HG03457 (cell line): ENCODE measurements around the gene ITGB8.
"Not testable (repeated sequence)": the region's sequence is repeated elsewhere in the genome, so short reads cannot be mapped to it uniquely, and the experiment has no call there.

Source experiments
- ATAC-seq: cut with Tn5 transposase; IDR thresholded peaks from one replicate; pipeline ENCODE4 v1.9.1; 2021; ENCODE audit warnings: moderate number of reproducible peaks; ENCODE audit not compliant: unreplicated experiment

The ITGB8 gene

DNA sequence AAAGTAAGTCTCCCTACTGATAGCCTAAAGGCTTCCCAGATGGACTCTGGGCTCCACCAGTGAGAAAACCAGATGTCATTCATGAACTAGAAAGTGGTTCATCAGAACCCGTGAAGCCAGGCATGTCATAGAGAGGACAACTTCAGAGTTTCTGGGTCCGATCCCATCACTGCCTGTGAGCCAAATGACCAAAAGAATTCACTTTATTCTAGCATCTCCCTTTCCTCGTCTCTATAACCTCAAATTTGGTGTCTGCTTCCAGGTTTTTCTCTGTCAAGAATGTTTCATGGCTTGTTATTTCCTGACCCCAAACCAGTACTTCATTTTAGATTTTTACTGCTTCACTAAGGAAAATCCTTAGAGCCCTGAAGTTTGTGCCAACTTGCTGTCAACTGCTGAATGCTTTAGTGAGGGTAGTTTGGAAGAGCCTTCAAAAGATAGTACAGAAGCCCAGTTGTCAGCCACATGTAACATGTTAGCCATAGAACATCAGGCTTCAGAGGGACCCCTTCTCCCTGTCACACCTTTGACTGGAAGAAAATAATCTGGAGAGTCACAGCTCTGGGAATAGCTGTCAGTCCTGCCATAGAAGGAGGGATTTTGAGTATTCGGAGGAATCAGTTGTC is 34.0 kb downstream of the ITGB8 start:
- ATAC-seq = no peak

DNA sequence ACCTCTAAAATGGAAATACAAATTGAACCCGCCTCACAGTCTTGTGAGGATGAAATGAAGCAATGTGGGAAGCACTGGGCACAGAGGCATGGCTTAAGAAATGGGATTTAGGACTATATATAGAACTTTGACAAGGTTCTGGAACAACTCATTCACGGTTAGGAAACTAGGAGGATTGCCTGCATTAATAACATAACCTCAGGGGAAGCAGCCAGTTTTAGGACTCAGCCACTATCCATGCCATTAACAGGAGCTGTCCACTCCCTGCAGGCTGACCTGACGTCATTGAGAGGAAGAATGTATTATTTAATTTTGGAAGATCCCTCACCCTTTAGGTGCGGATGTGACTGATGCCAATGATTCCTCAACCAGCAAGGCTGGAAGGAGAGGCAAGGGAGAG is 34.8 kb downstream of the ITGB8 start:
- ATAC-seq = no peak

DNA sequence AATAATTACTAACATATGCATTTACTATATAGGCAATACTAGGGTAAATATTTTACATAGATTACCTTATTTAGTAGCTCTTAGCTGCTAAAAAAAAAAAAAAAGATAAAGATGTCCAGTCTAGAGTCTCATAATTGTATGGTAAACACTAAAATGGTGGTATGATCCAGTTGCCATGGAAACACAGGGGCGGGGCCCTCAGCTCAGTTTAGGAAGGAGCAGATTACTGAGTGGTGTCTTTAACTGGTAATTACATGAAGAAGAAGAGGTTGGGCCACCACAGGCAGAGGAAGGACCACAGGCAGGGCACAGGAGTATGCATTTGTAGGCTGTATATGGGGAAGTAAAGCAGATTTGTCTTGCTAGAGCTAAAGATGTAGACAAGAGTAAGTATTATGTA is 43.7 kb downstream of the ITGB8 start:
- ATAC-seq = no peak

DNA sequence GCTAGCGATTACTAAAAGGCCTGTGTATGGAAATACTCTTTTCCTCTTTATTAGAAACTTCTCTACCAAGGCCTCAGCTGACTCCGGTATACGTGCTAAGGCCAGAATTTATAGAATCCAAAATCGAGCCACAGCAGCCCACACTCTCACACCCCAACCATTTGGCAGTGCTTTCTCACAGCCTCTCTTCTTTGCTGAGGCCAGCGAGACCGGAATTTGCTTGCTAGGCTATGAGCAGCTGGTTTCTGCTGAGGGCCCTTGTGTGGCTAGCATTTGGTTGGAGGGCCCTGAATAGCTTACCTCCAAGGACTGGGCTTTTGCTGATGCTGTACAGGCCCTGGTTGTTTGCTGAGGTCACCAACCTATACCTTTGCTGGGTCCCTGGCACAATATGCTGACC is 46.1 kb downstream of the ITGB8 start:
- ATAC-seq = no peak

DNA sequence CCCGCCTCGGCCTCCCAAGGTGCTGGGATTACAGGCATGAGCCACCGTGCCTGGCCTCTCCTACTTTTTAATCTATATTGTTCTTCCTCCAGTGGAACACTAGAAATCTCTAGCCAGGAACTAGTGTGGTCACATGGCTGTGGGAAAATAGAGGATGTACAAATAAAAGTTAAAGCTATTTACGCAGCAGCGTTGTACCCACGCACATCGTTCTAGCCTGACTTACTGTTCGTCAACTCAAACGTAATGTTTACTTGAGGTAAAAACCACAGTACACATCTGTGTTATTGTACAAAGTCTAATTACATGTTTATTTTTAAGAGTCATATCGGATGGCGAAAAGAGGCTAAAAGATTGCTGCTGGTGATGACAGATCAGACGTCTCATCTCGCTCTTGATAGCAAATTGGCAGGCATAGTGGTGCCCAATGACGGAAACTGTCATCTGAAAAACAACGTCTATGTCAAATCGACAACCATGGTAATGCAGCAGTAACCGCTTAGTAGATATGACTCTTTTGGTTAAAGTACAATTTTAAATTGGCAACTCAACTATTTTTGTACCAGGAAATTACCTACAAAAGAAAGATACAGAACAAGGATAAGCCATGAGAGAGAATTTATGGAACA is 50.8 kb downstream of the ITGB8 start:
- ATAC-seq = no peak

DNA sequence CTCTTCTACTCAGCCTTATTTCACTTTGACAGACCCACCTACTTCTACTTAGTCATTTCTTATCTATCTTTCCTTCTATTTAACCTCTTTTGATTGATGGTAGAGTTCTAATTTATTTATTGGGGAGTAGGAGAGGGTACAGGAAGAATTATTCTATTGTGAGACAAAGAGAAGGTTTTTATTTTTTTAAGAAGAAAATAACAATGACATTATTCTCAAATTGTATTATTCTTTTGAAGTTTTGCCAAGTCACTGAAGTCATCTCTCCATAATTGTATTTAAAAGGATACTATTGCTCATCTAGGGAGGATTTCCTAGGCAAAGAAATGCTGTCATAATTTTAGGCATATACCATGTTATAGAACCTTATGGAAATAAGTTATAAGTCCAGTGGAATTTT is 52.7 kb downstream of the ITGB8 start:
- ATAC-seq = no peak

DNA sequence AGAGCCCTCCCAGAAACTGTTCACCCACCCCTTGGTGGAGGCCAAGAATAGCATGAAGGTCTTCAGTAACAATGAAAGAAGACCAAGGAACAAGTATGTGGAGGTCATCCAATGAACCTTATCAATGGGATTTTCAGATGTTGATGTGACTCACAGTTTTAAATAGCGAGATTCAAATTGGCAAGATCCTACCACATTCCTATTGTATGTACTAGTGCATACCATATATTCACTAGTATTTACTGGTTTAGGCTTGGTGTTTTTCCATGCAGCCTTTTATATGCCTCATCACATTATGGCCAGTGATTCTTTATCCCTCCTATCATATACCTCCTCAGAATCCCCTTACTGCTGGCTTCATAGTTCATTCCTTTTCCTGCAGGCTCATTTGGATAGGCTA is 54.4 kb downstream of the ITGB8 start:
- no peak for ATAC-seq

DNA sequence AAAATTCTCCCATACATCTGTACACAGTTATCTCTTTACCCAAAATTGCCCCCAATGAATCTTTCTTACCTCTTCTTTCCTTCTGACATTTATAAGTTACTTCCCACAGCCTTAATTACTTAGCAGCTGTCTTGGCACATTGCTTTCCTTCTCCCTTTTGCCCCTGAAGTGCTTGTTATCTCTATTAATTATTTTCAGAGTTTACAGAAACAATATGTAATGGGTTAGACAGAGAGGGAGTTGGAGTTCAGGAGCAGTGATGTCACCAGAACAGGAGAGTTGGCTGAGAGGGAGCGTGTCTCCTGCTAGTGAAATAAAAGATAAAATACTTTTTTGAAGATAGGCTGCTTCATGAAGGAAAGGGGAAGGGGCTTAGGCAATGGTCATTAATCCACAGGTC is 57.4 kb downstream of the ITGB8 start:
- ATAC-seq = no peak

DNA sequence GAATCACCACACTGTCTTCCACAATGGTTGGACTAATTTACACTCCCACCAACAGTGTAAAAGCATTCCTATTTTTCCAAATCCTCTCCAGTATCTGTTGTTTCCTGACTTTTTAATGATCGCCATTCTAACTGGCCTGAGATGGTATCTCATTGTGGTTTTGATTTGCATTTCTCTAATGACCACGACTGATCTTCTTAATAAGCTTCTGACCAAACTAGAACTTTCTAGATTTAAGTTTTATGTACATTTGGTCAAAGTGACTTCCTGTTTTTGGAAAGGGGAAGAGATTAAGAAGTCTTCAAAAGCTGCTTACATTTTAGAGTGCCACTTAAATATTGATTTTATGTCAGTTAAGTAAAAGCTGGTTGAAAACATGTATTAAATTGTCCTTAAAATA is 58.5 kb downstream of the ITGB8 start:
- ATAC-seq = not testable (repeated sequence)

DNA sequence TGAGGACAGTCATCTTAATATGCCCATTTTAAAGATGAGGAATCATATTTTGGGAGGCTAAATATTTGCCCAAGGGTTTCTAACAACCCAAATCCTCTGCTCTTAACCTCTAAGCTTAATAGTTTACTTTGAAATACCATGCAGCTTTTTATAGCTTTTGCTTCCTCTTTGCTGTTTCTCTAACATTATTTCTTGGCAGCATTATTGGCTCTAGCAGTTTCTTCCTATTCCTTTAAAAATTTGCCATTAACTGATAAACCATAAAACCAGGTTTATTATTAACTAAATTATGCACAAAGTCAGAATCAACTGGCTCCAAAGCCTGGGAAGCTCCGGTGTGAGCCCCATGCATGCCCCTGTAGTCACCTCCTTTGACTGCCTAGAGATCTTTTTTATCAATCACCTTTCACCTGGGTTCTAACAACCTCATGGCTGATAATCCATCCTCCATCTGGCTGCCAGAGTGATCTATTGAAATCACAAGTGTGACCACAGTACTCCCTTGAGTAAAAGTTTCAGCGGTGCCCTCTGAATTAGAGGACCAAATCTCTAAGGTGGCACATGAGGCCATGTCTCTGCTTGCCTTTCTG is 62.4 kb downstream of the ITGB8 start:
- no peak for ATAC-seq

DNA sequence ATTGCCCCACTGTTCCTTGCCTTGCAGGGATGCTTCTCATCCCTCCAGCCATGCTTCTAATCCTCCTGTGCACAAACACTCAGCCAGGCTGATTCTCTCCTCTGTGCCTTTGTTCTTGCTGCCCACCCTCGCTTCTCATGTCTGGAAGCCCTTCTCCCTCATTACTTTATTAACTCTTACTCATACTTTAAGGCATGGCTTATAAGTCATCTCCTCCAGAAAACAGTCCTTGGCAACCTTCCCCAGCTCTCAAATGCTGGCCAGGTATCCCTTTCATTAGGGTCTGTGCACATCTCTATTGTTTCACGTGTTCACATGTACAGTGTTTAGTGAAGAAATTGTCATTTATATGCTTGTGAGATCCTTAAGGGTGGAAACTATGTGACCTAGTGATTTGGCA is 62.9 kb downstream of the ITGB8 start:
- ATAC-seq = no peak

DNA sequence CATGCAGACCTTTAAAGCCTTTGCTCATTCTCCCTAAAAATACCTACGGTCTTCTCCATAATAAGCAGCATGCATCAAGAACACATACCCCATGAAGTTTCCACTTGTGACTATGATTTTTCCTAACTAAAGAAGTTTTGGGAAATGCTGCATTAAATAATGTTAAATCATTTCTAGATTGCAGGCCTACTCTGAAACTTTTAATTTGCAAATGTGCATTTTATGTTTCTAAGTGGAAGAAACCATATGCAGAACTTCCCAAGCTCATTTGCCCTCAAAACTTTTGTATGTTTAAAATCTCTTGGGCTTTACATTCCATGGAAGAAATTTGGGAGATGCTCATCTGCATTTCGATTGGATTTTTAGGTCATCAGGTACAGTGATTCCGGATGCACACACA is 63.6 kb downstream of the ITGB8 start:
- ATAC-seq = no peak

DNA sequence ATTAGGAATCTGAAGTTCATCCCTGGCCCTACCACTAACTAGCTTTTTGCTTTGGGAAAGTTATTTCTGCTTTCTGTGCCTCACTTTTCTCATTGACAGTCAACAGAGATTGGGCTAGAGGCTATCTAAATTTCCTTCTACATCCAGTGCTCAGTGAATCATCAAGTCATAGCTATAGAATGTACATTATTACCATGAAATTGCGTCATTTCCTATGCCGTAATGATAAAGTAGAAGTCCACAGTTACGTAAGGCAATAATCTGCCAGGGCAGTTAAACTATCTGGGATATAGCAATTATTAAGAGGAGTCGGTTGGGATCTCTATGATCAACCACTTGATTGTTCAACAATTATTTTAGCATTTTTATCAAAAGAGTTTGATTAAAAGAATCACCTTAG is 64.4 kb downstream of the ITGB8 start:
- no peak for ATAC-seq

DNA sequence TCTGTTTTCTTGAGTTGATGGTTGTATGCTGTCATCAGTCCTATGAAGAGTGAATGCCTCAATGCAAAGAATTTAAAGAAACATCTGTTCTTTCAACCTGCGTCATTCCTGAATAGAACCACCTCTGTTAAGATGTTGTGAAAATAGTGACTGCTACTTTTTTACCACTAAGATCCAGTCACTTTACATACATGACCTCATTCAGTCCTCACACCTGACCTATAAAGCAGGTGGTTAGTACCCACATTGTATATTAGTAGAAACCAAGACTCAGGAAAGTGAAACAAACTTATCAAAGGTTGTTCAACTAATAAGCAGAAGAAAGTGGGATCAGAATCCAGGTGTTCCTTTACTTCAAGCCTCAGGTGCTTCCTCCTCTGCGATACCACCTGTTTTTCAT is 64.8 kb downstream of the ITGB8 start:
- peak; percentile 82 for ATAC-seq

DNA sequence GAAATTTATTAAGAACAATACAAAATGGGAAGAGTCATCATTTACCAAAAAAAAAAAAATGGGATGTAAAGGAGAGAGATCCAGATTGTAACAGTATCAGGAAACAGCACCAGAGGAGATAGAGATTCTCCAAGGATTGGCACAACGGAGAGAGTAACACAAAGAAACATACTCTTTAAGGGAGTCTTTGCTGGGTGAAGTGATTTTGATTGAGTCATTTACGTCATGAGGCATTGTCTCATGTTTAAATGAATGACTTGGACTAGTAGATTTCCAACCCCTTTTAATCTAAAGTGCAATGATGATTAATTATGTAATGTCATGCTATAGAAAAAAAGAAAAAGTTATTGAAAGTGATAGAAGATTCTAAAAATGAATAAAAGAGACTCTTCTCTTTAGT is 68.8 kb downstream of the ITGB8 start:
- ATAC-seq = no peak

DNA sequence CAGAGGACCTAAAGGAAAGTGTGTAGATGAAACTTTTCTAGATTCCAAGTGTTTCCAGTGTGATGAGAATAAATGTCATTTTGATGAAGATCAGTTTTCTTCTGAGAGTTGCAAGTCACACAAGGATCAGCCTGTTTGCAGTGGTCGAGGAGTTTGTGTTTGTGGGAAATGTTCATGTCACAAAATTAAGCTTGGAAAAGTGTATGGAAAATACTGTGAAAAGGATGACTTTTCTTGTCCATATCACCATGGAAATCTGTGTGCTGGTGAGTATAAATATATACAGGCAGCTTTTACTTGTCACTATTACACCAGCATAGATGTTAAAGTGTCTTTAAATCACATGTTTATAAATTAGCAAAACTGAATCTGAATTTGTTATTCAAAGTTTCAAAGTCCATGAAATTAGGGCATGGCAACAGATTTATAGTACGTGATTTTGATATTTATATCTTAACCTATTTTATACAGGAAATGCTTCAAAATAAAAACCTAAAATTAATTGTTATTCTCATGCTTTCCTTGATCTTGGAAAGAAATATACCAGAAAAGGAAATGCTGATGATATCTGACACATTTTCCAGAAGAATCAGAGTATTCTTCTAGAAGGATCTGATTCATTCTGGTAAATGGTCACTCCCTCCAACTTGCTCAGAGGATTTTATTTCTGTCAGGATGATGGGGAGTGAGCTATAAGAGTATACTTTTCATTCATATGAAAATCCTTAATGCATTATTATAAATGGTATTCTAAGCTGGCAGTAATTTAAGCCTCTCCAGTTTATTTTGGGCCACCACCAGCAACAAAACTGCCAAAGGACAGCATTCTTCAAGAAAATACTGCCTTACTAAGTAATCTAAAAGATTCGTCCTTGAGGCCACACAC is 71.4 kb downstream of the ITGB8 start:
- no peak for ATAC-seq

DNA sequence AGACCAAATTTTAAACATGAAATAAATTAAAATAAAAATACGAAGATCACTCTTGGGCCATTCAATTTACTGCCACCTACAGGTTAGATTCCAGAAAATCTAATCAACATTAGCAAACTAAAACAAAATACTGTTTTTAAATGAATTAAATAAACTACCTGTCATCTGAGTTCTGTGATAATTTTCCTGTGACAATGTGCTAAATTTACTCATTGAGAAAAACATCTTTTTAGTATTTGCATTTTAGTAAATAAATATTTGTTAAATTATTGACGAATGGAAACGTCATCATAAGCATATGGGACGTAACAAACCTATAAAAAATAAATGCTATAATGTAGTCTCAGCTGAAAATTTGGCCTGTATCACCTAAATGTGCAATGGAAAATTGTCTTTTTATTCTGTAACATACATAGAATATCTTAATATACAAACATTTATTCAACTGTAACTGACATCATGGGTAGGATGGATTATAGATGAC is 72.1 kb downstream of the ITGB8 start:
- ATAC-seq = no peak

DNA sequence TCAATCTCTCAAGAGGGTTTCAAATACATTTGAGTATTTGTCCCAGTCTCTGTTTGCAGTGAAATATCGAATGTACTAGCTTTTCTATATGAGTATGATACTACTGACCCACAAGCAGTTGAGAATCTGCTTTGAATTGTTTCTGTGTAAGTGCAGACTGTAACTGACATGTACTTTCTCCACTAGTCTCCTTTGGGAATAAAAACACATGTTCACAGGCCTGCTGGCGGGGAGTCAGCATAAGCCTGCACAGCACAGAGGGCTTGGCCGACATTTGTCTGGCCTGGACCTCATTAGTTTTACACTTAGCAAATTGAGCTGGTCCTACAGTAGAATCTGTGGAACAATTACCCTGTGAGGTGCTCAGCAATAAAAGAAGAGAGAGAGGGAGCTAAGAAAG is 72.6 kb downstream of the ITGB8 start:
- no peak for ATAC-seq

DNA sequence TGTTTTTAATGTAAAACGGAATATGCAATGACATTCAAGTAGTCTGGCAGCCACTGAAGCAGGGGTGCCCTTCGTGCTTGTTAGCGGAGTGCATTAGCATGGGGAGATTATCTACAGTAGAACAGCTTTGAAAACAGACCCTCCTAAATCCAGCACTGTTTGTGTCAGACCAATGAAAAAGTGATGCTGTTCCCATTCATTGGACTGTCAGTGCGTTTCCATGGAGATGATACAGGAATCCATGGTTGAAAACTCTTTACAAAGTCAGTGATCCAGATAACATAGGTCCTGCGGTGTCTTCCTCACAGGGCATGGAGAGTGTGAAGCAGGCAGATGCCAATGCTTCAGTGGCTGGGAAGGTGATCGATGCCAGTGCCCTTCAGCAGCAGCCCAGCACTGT is 73.6 kb downstream of the ITGB8 start:
- ATAC-seq = no peak

DNA sequence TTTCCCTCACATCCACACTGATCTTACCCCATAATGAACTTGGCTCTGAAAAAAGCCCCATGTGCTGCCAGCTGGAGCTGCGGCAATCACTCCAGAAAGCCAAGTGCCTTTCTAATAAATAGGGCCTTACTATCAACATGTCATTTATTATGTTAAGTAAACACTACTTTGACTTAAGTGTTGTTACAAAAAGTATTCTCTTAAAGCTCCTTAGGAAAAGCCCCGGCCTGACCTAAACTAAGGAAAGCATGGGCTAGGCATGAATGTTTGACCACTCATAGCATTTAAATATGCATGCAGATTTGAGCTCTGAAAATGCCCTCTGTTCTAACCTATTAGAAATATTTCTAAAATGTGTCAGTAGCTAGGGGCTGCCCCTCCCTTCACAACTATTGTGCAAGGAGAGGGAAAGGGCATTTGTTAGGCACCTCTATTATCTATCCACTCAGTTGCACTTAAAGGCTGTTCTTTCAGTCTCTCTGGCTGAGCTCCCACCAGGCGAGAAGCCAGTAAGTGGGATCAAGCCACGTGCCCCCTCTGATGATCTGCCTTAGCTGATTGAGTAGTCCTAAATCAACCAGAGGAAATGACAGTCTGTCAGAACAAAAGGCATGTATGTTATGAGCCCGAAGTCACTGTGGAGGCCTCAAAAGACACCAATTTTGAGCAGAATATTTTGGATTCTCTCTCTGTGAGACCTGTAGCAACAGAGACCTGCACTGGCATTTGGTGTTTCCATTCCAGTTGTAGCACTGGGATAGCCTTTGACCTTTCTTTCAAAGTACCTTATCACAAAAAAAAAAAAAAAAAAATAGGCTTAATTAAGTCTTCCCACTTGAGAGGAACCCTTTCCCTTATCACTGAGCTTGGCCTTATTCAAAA is 77.1 kb downstream of the ITGB8 start:
- ATAC-seq = no peak

DNA sequence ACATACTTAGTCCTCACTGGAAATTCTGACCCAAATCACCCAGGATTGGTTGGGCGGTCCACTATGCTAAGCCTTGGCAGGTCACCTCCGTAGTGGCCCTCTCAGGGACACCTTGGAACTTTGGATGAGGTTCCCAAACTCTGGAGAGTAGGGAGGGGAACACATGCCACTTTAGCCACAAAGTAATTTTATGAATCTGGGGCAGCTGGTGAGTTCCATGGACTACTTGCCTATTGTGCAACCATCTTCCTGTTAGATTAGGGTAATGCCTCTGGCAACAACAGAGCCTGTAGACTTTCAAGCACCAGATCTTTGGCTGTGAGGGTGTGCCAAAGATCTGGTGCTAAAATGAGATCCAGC is 77.7 kb downstream of the ITGB8 start:
- ATAC-seq = no peak
